Kidney (tissue), 14 donors: Measurements from ENCODE around the gene ZNF682. TPM values are rescaled to one million over a fixed set of nuclear protein-coding genes. Genes with fewer than 3 reads are reported as not detected.

Source experiments
- DNase-seq, 5 donors: peaks; one replicate each; pipeline ENCODE4 v3.0.0-alpha.2; 2013 to 2020
- FAIRE-seq: peaks from 2 replicates; lab custom pipeline; 2012; peaks lifted over from hg19 to GRCh38; lab: Jason Lieb, UNC
- H3K27ac ChIP-seq, 2 donors: one replicate each; pipeline ENCODE4 v1.7.0; 2013; ENCODE audit warnings: low read depth in 2 of 2, low read length in 2 of 2, inconsistent platforms in 1 of 2
- H3K27me3 ChIP-seq: one replicate; pipeline ENCODE4 v1.7.1; 2013; ENCODE audit warnings: low read length, inconsistent platforms; ENCODE audit not compliant: control insufficient read depth, insufficient read depth
- H3K36me3 ChIP-seq, 3 donors: one replicate each; pipeline versions ENCODE4 v1.7.0 to v1.7.1; 2013; ENCODE audit warnings: low read length in 3 of 3, control low read depth in 1 of 3, inconsistent platforms in 1 of 3; ENCODE audit not compliant: insufficient read depth in 3 of 3, control insufficient read depth in 2 of 3
- H3K4me1 ChIP-seq, 3 donors: one replicate each; pipeline versions ENCODE4 v1.7.0 to v1.7.1; 2013; ENCODE audit warnings: low read length in 3 of 3, inconsistent platforms in 1 of 3, low read depth in 1 of 3; ENCODE audit not compliant: control insufficient read depth in 2 of 3, insufficient read depth in 2 of 3
- H3K4me3 ChIP-seq, 3 donors: one replicate each; pipeline versions ENCODE4 v1.7.0 to v1.8.1; 2013; ENCODE audit warnings: low read length in 3 of 3, control low read depth in 1 of 3, inconsistent platforms in 1 of 3
- H3K9ac ChIP-seq, 3 donors: one replicate each; pipeline versions ENCODE4 v1.7.0 to v1.7.1; 2013; ENCODE audit warnings: low read length in 3 of 3, control low read depth in 1 of 3, inconsistent platforms in 1 of 3
- H3K9me3 ChIP-seq, 3 donors: one replicate each; pipeline versions ENCODE4 v1.7.0 to v1.7.1; 2013; ENCODE audit warnings: low read length in 3 of 3, control low read depth in 1 of 3, inconsistent platforms in 1 of 3; ENCODE audit not compliant: control insufficient read depth in 2 of 3, insufficient read depth in 1 of 3
- intact Hi-C: fragments of 100-400 bp; cut with DNase I; formaldehyde crosslinking; loops from one replicate; pipeline ENCODE4 v1.11.1; 2022
- polyA plus RNA-seq: library from polyadenylated mRNA; stranded (reverse); fragments of 350-450 nt; fragmentation: Illumina TruSeq; extraction: RNeasy Lipid Tissue Mini Kit (QIAGEN cat#74804); gene quantifications from one replicate; pipeline ENCODE4 v1.2.3, GENCODE V29; 2014; ENCODE audit warnings: low read depth, low replicate concordance; ENCODE audit not compliant: insufficient read depth
- total RNA-seq: library from RNA; stranded (reverse); fragmentation: NEBNext Ultra II Directional; extraction: Animal tissue kit (Norgen Biotek cat#: 25700); gene quantifications from one replicate; pipeline ENCODE4 v1.2.1, GENCODE V29; 2021
- TF ChIP-seq, protein P1 (sequence below): IDR thresholded peaks from 3 replicates; pipeline ENCODE4 v1.5.1; 2012; ENCODE audit warnings: mild to moderate bottlenecking, moderate library complexity, borderline replicate concordance; ENCODE audit not compliant: insufficient read depth; ENCODE audit errors: extremely low read depth
- donor health status: control.
- donor health status: control.
- donor health status: control.
- donor health status: control.
- donor health status: control.
- donor health status: DM: yes; HTN: yes; CAD: no.
- donor health status: Normal renal cell carcinoma (clear cell type).

Gene ZNF682
- total and polyA plus RNA-seq, 2 donors from 2014 or later: 6.5 to 8.6 TPM

DNA sequence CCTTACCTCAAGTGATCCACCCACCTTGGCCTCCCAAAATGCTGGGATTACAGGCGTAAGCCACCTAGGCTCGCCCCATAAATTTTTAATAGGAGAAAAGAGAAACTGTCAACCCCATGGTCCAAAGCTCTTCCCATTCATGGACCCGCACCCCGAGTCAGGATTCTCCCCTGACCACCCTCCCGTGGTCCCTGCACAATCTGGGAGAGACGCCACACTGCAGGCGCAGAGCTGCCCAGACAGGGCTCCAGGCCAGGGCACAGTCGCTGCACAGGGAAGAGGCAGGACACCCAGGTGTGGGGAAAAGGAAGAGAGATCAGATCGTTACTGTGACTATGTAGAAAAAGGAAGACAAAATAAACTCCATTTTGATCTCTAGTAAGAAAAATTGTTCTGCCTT is 84.1 kb downstream of the ZNF682 start:
- no peak for FAIRE-seq
- no peak overlapping the region for H3K27ac ChIP-seq
- H3K36me3 ChIP-seq: no peaks in the 10 kb centered on the region
- DNase-seq: no peak
- intact Hi-C loops: no loop called here
- H3K9me3 ChIP-seq: no peaks in the 10 kb centered on the region
- H3K9ac ChIP-seq: no peak overlapping the region
- TF ChIP-seq, protein P1, sequence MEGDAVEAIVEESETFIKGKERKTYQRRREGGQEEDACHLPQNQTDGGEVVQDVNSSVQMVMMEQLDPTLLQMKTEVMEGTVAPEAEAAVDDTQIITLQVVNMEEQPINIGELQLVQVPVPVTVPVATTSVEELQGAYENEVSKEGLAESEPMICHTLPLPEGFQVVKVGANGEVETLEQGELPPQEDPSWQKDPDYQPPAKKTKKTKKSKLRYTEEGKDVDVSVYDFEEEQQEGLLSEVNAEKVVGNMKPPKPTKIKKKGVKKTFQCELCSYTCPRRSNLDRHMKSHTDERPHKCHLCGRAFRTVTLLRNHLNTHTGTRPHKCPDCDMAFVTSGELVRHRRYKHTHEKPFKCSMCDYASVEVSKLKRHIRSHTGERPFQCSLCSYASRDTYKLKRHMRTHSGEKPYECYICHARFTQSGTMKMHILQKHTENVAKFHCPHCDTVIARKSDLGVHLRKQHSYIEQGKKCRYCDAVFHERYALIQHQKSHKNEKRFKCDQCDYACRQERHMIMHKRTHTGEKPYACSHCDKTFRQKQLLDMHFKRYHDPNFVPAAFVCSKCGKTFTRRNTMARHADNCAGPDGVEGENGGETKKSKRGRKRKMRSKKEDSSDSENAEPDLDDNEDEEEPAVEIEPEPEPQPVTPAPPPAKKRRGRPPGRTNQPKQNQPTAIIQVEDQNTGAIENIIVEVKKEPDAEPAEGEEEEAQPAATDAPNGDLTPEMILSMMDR: no peak
- H3K27me3 ChIP-seq: no peaks in the 10 kb centered on the region
- H3K4me3 ChIP-seq: no peak overlapping the region
- no peaks in the 10 kb centered on the region for H3K4me1 ChIP-seq

Other genes starting within 250 kb of the ZNF682 start
- gene ZNF506, start 217.8 kb downstream of the ZNF682 start, total RNA-seq: 37.8 TPM
- 7.4 TPM for gene ZNF506, start 217.8 kb downstream of the ZNF682 start, polyA plus RNA-seq
- 15.3 TPM for gene ZNF253, start 173.6 kb downstream of the ZNF682 start, total RNA-seq
- gene ZNF253, start 173.6 kb downstream of the ZNF682 start, polyA plus RNA-seq: 5.4 TPM
- 4.5 TPM for gene ZNF93, start 138.6 kb downstream of the ZNF682 start, total RNA-seq
- gene ZNF93, start 138.6 kb downstream of the ZNF682 start, polyA plus RNA-seq: 1.9 TPM
- 4.7 TPM for gene ZNF90, start 38.5 kb upstream of the ZNF682 start, total RNA-seq
- gene ZNF90, start 38.5 kb upstream of the ZNF682 start, polyA plus RNA-seq: 2.3 TPM
- 12.9 TPM for gene ZNF486, start 127.7 kb upstream of the ZNF682 start, total RNA-seq
- gene ZNF486, start 127.7 kb upstream of the ZNF682 start, polyA plus RNA-seq: 2.6 TPM